ENCODE data around the gene ACTR1A. TPM values are rescaled to one million over a fixed set of nuclear protein-coding genes. Genes with fewer than 3 reads are reported as not detected.
A peak's percentile ranks its signal among the peaks of the same experiment; 100 is the strongest.
"Not testable (repeated sequence)": the region's sequence is repeated elsewhere in the genome, so short reads cannot be mapped to it uniquely, and the experiment has no call there.

The ACTR1A gene
- total RNA-seq, 1 donor from 2014 or later, result 66.1 TPM

- H3K4me3 Mint-ChIP-seq, result no peak overlapping the region
- peaks cover 31% of the 10 kb centered on the region for H3K4me1 Mint-ChIP-seq (ENCODE audit: low read depth)
- H3K27me3 Mint-ChIP-seq (ENCODE audit: insufficient read depth), result no peaks in the 10 kb centered on the region
- no peaks in the 10 kb centered on the region for H3K9me3 Mint-ChIP-seq
- no peak overlapping the region for H3K27ac Mint-ChIP-seq
- intact Hi-C loops (cut with micrococcal nuclease), result no loop called here
- H3K36me3 Mint-ChIP-seq (ENCODE audit: low read depth), result peaks cover 19% of the 10 kb centered on the region
- DNase-seq (ENCODE audit: low spot score), result no peak
Measured at GRCh38 chr10:102507521-102507920, 5.0 kb upstream of the ACTR1A start.

GRCh38 chr10:102505462-102506115, 3.1 kb upstream of the ACTR1A start:
- Mint-ChIP-seq H3K27me3 (ENCODE audit: insufficient read depth) (no peaks in the 10 kb centered on the region), H3K4me3 (no peak overlapping the region), H3K4me1 (ENCODE audit: low read depth) (peaks cover 19% of the 10 kb centered on the region), H3K27ac (no peak overlapping the region), H3K36me3 (ENCODE audit: low read depth) (peaks cover 12% of the 10 kb centered on the region), H3K9me3 (no peaks in the 10 kb centered on the region)
- intact Hi-C loops (cut with micrococcal nuclease), result no loop called here
- DNase-seq (ENCODE audit: low spot score), result no peak

- no peak for DNase-seq (ENCODE audit: low spot score)
- H3K36me3 Mint-ChIP-seq (ENCODE audit: low read depth), result peaks cover 12% of the 10 kb centered on the region
- H3K27ac Mint-ChIP-seq, result no peak overlapping the region
- no peaks in the 10 kb centered on the region for H3K27me3 Mint-ChIP-seq (ENCODE audit: insufficient read depth)
- no peaks in the 10 kb centered on the region for H3K9me3 Mint-ChIP-seq
- H3K4me3 Mint-ChIP-seq, result no peak overlapping the region
- intact Hi-C loops (cut with micrococcal nuclease), result loop anchor here (5.0 kb wide), 3 partner anchors 297 to 663 kb away; partner anchors contain the start of gene KCNIP2
- H3K4me1 Mint-ChIP-seq (ENCODE audit: low read depth), result peaks cover 19% of the 10 kb centered on the region
Measured at GRCh38 chr10:102504976-102505300, 2.4 kb upstream of the ACTR1A start.

GRCh38 chr10:102504179-102504975, 1.9 kb upstream of the ACTR1A start:
- peak overlapping the region; percentile 84 for H3K27ac Mint-ChIP-seq
- H3K9me3 Mint-ChIP-seq, result no peaks in the 10 kb centered on the region
- peaks cover 19% of the 10 kb centered on the region for H3K4me1 Mint-ChIP-seq (ENCODE audit: low read depth)
- no peaks in the 10 kb centered on the region for H3K27me3 Mint-ChIP-seq (ENCODE audit: insufficient read depth)
- H3K4me3 Mint-ChIP-seq, result no peak overlapping the region
- peak; percentile 8 for DNase-seq (ENCODE audit: low spot score)
- H3K36me3 Mint-ChIP-seq (ENCODE audit: low read depth), result peaks cover 9% of the 10 kb centered on the region
- intact Hi-C loops (cut with micrococcal nuclease), result loop anchor here (5.0 kb wide), 3 partner anchors 298 to 662 kb away; partner anchors contain the start of gene KCNIP2

GRCh38 chr10:102503264-102504178, 1.0 kb upstream of the ACTR1A start, which contains the start of gene SUFU:
Gene SUFU (plus strand): TSS chr10:102503972. CDS start chr10:102504153, 181 bp downstream.
- Mint-ChIP-seq H3K36me3 (ENCODE audit: low read depth) (peaks cover 8% of the 10 kb centered on the region), H3K9me3 (no peaks in the 10 kb centered on the region), H3K4me3 (no peak within 1 kb of the TSS), H3K4me1 (ENCODE audit: low read depth) (peaks cover 25% of the 10 kb centered on the region), H3K27ac (peak within 1 kb of the TSS; percentile 84), H3K27me3 (ENCODE audit: insufficient read depth) (no peaks in the 10 kb centered on the region)
- intact Hi-C loops (cut with micrococcal nuclease), result loop anchor here (1.0 to 5.0 kb wide), 9 partner anchors 42 to 864 kb away; partner anchors contain the start of genes BORCS7, KCNIP2 and TAF5
- DNase-seq (ENCODE audit: low spot score), result peak; percentile 97

GRCh38 chr10:102502029-102502336, 529 bp downstream of the ACTR1A start:
- Mint-ChIP-seq H3K36me3 (ENCODE audit: low read depth) (peaks cover 6% of the 10 kb centered on the region), H3K9me3 (no peaks in the 10 kb centered on the region), H3K27ac (no peak overlapping the region), H3K27me3 (ENCODE audit: insufficient read depth) (no peaks in the 10 kb centered on the region), H3K4me1 (ENCODE audit: low read depth) (peaks cover 28% of the 10 kb centered on the region), H3K4me3 (no peak overlapping the region)
- intact Hi-C loops (cut with micrococcal nuclease), result loop anchor here (1.0 to 5.0 kb wide), 24 partner anchors 23 to 894 kb away; partner anchors contain the start of genes ARL3, ARMH3, ATP5MK and BORCS7
- DNase-seq (ENCODE audit: low spot score), result peak; percentile 99

GRCh38 chr10:102501201-102502028, 1.1 kb downstream of the ACTR1A start:
- H3K27ac Mint-ChIP-seq, result no peak overlapping the region
- peaks cover 5% of the 10 kb centered on the region for H3K36me3 Mint-ChIP-seq (ENCODE audit: low read depth)
- no peaks in the 10 kb centered on the region for H3K27me3 Mint-ChIP-seq (ENCODE audit: insufficient read depth)
- intact Hi-C loops (cut with micrococcal nuclease), result loop anchor here (1.0 to 5.0 kb wide), 24 partner anchors 22 to 895 kb away; partner anchors contain the start of genes ARL3, ARMH3, ATP5MK and BORCS7
- no peaks in the 10 kb centered on the region for H3K9me3 Mint-ChIP-seq
- DNase-seq (ENCODE audit: low spot score), result no peak
- peaks cover 28% of the 10 kb centered on the region for H3K4me1 Mint-ChIP-seq (ENCODE audit: low read depth)
- no peak overlapping the region for H3K4me3 Mint-ChIP-seq

- peaks cover 28% of the 10 kb centered on the region for H3K4me1 Mint-ChIP-seq (ENCODE audit: low read depth)
- not testable (repeated sequence) for H3K36me3 Mint-ChIP-seq (ENCODE audit: low read depth); H3K27me3 Mint-ChIP-seq (ENCODE audit: insufficient read depth); DNase-seq (ENCODE audit: low spot score); H3K27ac Mint-ChIP-seq; H3K9me3 Mint-ChIP-seq; H3K4me3 Mint-ChIP-seq
- intact Hi-C loops (cut with micrococcal nuclease), result loop anchor here (5.0 kb wide), 3 partner anchors 302 to 658 kb away; partner anchors contain the start of gene KCNIP2
Measured at GRCh38 chr10:102500686-102501085, 1.8 kb downstream of the ACTR1A start.

- Mint-ChIP-seq H3K36me3 (ENCODE audit: low read depth) (peaks cover 5% of the 10 kb centered on the region), H3K27me3 (ENCODE audit: insufficient read depth) (no peaks in the 10 kb centered on the region), H3K4me3 (no peak overlapping the region), H3K4me1 (ENCODE audit: low read depth) (peaks cover 15% of the 10 kb centered on the region), H3K27ac (no peak overlapping the region), H3K9me3 (no peaks in the 10 kb centered on the region)
- intact Hi-C loops (cut with micrococcal nuclease), result no loop called here
- no peak for DNase-seq (ENCODE audit: low spot score)
Measured at GRCh38 chr10:102499356-102499755, 3.2 kb downstream of the ACTR1A start.

- H3K4me3 Mint-ChIP-seq, result no peak overlapping the region
- DNase-seq (ENCODE audit: low spot score), result no peak
Measured at GRCh38 chr10:102497545-102497944, 5.0 kb downstream of the ACTR1A start.

GRCh38 chr10:102493771-102494170, 8.7 kb downstream of the ACTR1A start:
- no peak for DNase-seq (ENCODE audit: low spot score)
- Mint-ChIP-seq H3K36me3 (ENCODE audit: low read depth) (peaks cover 10% of the 10 kb centered on the region), H3K4me3 (no peak overlapping the region), H3K27me3 (ENCODE audit: insufficient read depth) (no peaks in the 10 kb centered on the region), H3K9me3 (no peaks in the 10 kb centered on the region), H3K4me1 (ENCODE audit: low read depth) (peaks cover 16% of the 10 kb centered on the region), H3K27ac (no peak overlapping the region)
- intact Hi-C loops (cut with micrococcal nuclease), result no loop called here

More at GRCh38 chr10:102497545-102497944, 5.0 kb downstream of the ACTR1A start:
- Mint-ChIP-seq H3K4me1 (ENCODE audit: low read depth) (peaks cover 20% of the 10 kb centered on the region), H3K27ac (no peak overlapping the region), H3K36me3 (ENCODE audit: low read depth) (peaks cover 5% of the 10 kb centered on the region), H3K9me3 (no peaks in the 10 kb centered on the region), H3K27me3 (ENCODE audit: insufficient read depth) (no peaks in the 10 kb centered on the region)
- intact Hi-C loops (cut with micrococcal nuclease), result no loop called here

- Mint-ChIP-seq H3K27me3 (ENCODE audit: insufficient read depth) (no peaks in the 10 kb centered on the region), H3K9me3 (no peaks in the 10 kb centered on the region), H3K27ac (no peak overlapping the region), H3K36me3 (ENCODE audit: low read depth) (peaks cover 14% of the 10 kb centered on the region), H3K4me1 (ENCODE audit: low read depth) (peaks cover 10% of the 10 kb centered on the region), H3K4me3 (no peak overlapping the region)
- intact Hi-C loops (cut with micrococcal nuclease), result no loop called here
- no peak for DNase-seq (ENCODE audit: low spot score)
Measured at GRCh38 chr10:102492983-102493382, 9.5 kb downstream of the ACTR1A start.
